KMS-11 (cell line): ENCODE results near the gene SCP2.

Experiments used
- H2AFZ ChIP-seq: fragments of 200-600 bp; sonication (generic); 2 replicates; pipeline ENCODE4 v1.6.1; 2016; ENCODE audit warnings: antibody characterized with exemption, mixed run types, low read depth
- H3K27ac ChIP-seq: fragments of 200-600 bp; sonication (generic); 2 replicates; pipeline ENCODE4 v1.6.1; 2016; ENCODE audit warnings: mild to moderate bottlenecking, mixed run types
- H3K27me3 ChIP-seq: fragments of 200-600 bp; sonication (generic); 2 replicates; pipeline ENCODE4 v1.6.1; 2017; ENCODE audit warnings: mild to moderate bottlenecking, low read depth, mixed run types, moderate library complexity; ENCODE audit not compliant: insufficient read depth
- H3K36me3 ChIP-seq: fragments of 200-600 bp; sonication (generic); 2 replicates; pipeline ENCODE4 v1.6.1; 2017; ENCODE audit warnings: mild to moderate bottlenecking, mixed run types; ENCODE audit not compliant: insufficient read depth
- H3K4me1 ChIP-seq: fragments of 200-600 bp; sonication (generic); 2 replicates; pipeline ENCODE4 v1.6.1; 2016; ENCODE audit warnings: mild to moderate bottlenecking, low read depth, mixed run types; ENCODE audit not compliant: poor library complexity, severe bottlenecking
- H3K4me2 ChIP-seq: fragments of 200-600 bp; sonication (generic); 2 replicates; pipeline ENCODE4 v1.7.0; 2016; ENCODE audit warnings: mild to moderate bottlenecking, mixed run types
- H3K4me3 ChIP-seq: fragments of 200-600 bp; sonication (generic); IDR thresholded peaks from 2 replicates; pipeline ENCODE4 v1.6.1; 2017; ENCODE audit warnings: low read depth, low read length, mixed read lengths; ENCODE audit not compliant: insufficient read depth
- H3K79me2 ChIP-seq: fragments of 200-600 bp; sonication (generic); 2 replicates; pipeline ENCODE4 v1.6.1; 2016; ENCODE audit warnings: low read depth, mixed run types; ENCODE audit not compliant: insufficient read depth
- H3K9ac ChIP-seq: fragments of 200-600 bp; sonication (generic); 2 replicates; pipeline ENCODE4 v1.6.1; 2016; ENCODE audit warnings: mild to moderate bottlenecking, mixed run types
- H4K20me1 ChIP-seq: fragments of 200-600 bp; sonication (generic); 2 replicates; pipeline ENCODE4 v1.6.1; 2016; ENCODE audit warnings: mild to moderate bottlenecking, mixed run types; ENCODE audit not compliant: insufficient read depth
- TF ChIP-seq, protein P1 (sequence below): fragments of 200-600 bp; sonication (generic); conservative IDR thresholded peaks from 2 replicates; pipeline ENCODE4 v1.6.1; 2017; ENCODE audit warnings: low read depth, mild to moderate bottlenecking, antibody characterized with exemption, low read length, moderate library complexity, mixed read lengths

Gene SCP2

DNA sequence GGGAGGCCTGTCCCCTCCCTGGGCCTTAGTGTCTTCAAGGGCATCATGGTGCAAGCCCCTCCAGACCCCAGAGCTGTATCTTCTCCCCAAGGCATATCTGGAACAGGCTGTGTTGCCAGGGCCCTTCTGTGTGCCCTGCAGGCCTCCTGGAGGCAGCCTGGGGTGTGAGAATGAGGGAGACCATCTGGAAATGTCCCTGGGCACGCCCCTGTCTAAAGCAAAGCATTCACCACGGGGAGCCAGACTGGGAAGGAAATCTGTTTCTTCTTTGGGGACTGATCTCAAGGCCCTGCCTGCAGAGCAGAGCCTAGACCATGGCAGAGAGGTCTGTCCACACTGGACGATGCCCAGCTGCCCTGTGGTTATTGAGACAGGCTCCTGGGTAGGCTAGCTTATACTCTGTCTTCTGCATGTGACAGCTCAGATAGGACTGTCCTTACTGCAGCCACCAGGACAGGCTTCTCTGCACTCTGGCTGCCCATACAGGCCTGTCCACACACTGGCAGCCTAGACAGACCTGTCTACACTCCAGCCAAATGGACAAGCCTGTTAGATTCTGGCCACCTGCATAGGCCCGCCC lies 159.5 kb downstream of the SCP2 start:
- Histone ChIP-seq H3K4me1 (no peaks in the 10 kb centered on the region), H2AFZ (no peak overlapping the region), H3K79me2 (no peaks in the 10 kb centered on the region), H4K20me1 (no peaks in the 10 kb centered on the region), H3K27me3 (no peaks in the 10 kb centered on the region), H3K4me2 (no peak overlapping the region), H3K27ac (no peak overlapping the region), H3K9ac (no peak overlapping the region), H3K36me3 (no peaks in the 10 kb centered on the region), H3K4me3 (no peak overlapping the region)
- TF ChIP-seq, protein P1, sequence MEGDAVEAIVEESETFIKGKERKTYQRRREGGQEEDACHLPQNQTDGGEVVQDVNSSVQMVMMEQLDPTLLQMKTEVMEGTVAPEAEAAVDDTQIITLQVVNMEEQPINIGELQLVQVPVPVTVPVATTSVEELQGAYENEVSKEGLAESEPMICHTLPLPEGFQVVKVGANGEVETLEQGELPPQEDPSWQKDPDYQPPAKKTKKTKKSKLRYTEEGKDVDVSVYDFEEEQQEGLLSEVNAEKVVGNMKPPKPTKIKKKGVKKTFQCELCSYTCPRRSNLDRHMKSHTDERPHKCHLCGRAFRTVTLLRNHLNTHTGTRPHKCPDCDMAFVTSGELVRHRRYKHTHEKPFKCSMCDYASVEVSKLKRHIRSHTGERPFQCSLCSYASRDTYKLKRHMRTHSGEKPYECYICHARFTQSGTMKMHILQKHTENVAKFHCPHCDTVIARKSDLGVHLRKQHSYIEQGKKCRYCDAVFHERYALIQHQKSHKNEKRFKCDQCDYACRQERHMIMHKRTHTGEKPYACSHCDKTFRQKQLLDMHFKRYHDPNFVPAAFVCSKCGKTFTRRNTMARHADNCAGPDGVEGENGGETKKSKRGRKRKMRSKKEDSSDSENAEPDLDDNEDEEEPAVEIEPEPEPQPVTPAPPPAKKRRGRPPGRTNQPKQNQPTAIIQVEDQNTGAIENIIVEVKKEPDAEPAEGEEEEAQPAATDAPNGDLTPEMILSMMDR: no peak

DNA sequence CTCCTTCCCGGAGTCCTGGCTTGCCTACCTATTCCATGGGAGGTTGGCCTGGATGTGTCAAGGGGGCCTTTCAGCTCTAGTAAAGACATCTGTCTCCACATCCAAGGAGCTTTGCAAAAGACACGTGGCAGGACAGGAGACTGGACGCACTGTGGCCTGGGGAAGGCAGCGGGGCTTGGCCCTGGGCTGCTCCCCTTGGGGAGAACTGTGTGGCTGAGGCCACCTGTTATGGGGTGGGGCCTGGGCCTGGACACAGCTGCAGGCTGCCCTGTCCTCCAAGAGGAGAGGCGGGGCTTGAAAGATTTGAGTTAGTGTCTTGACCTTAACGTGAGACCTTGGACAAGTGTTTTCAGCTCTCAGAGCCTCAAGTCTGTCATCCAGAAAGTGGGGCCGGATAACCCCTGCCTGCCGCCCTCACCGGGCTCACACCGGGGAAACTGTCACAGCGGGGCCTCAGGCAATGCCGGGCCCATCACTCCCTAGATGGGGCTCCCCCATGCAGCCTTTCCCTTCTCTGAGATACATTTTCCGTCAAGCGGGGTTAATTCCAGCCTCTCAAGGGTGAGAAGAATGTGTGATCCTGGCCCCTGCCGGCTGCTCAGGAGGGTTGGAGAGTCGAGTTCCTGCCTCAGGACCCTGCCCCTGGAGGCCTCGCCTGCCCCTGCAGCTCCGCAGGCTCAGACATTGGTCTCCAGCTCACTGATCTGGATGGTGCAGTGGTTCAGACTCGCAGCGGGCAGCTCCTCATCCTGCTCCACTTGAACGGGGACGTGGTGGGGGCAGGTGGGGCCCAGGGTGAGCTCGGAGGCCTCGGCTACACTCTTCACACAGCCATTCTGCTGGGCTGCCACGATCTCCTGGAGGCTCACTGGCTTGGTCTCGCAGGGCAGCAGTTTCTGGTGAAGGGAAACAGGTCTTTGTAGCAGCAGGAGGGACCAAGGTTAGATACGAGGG lies 160.5 kb downstream of the SCP2 start:
- TF ChIP-seq, protein P1: no peak
- H3K27me3 ChIP-seq: peaks cover 4% of the 10 kb centered on the region; the same call in 1 of the 2 replicates
- H4K20me1 ChIP-seq: no peaks in the 10 kb centered on the region
- H3K36me3 ChIP-seq: no peaks in the 10 kb centered on the region
- H3K27ac ChIP-seq: no peak overlapping the region
- H3K4me2 ChIP-seq: no peak overlapping the region
- H3K9ac ChIP-seq: no peak overlapping the region
- H3K79me2 ChIP-seq: no peaks in the 10 kb centered on the region
- H3K4me3 ChIP-seq: no peak overlapping the region
- H3K4me1 ChIP-seq: no peaks in the 10 kb centered on the region
- H2AFZ ChIP-seq: no peak overlapping the region

DNA sequence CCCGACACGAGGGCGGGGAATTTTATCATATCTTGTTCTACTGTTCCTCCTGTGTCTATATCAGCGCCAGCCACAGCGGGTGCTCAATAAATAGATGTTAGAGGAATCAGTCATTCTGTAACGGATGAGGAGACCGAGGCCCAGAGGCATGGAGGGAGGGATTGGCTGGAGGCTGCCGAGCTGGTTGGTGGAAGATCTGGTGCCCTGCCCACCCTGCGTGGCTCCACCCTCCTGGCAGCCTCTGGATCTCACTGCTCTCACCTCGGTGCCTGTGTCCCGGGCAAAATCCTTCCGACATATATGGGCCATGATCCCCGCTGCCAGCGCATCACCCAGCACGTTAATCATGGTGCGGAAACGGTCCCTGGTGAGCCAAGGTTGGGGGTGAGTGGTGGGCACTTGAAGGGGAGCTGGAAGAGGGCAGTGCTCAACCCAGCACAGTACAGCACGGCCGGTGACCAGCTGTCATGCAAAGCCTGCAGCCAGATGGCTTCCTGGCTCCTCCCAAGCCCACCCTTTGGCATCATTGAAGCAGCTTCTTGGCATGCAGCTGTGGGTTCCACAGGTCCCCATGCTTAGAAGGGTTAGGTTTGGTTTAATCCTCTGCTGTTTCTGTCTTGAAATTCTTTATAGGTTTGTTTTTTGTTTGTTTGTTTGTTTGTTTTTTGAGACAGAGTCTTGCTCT lies 161.7 kb downstream of the SCP2 start:
- TF ChIP-seq, protein P1: no peak
- Histone ChIP-seq H4K20me1 (no peaks in the 10 kb centered on the region), H3K4me2 (no peak overlapping the region), H3K4me1 (no peaks in the 10 kb centered on the region), H3K9ac (no peak overlapping the region), H3K36me3 (no peaks in the 10 kb centered on the region), H3K79me2 (no peaks in the 10 kb centered on the region), H3K27me3 (peaks cover 12% of the 10 kb centered on the region; the same call in 1 of the 2 replicates), H2AFZ (no peak overlapping the region), H3K4me3 (no peak overlapping the region), H3K27ac (no peak overlapping the region)

DNA sequence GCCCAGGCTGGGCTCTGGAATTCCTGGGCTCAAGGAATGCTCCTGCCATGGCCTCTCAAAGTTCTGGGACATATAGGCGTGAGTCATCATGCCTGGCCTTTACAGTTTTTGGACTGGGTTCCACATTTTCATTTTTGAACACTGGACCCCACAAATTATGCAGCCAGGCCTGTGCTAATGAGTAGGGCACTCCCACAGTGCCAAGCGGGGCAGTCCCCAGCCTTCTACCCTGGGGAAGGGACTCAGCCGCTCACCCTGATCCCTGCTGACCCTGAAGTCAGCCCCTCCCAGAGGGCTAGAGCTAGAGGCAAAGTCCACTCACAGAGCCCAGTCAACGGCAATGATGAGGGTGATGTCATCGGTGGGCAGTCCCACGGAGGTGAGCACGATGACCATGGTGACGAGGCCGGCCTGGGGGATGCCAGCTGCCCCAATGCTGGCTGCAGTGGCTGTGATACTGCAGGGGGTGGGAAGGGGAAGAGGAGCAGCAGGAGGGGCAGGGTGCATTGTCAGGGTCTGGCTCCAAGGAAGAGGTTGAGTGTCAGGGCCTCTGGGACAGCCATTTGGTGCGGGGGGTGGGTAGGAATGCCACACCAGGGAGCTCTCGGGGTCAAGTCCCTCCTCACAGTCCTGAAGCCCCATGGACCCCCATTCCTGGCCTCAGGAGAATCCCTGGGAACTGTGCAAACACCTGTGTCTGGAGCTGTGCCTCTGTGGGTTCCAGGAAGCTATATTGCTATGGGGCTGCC lies 162.6 kb downstream of the SCP2 start:
- no peak overlapping the region for H3K4me2 ChIP-seq
- no peak overlapping the region for H3K27ac ChIP-seq
- TF ChIP-seq, protein P1: no peak
- H3K36me3 ChIP-seq: no peaks in the 10 kb centered on the region
- peaks cover 14% of the 10 kb centered on the region; the same call in 1 of the 2 replicates for H3K27me3 ChIP-seq
- no peaks in the 10 kb centered on the region for H3K79me2 ChIP-seq
- no peak overlapping the region for H3K9ac ChIP-seq
- H3K4me1 ChIP-seq: no peaks in the 10 kb centered on the region
- H3K4me3 ChIP-seq: no peak overlapping the region
- H4K20me1 ChIP-seq: no peaks in the 10 kb centered on the region
- H2AFZ ChIP-seq: no peak overlapping the region
